ENCODE results near the gene PYDC2. TPM values are rescaled to one million over a fixed set of nuclear protein-coding genes. Genes with fewer than 3 reads are reported as not detected.

Gene PYDC2
- total RNA-seq, 3 donors from 2014 or later = not detected

DNA sequence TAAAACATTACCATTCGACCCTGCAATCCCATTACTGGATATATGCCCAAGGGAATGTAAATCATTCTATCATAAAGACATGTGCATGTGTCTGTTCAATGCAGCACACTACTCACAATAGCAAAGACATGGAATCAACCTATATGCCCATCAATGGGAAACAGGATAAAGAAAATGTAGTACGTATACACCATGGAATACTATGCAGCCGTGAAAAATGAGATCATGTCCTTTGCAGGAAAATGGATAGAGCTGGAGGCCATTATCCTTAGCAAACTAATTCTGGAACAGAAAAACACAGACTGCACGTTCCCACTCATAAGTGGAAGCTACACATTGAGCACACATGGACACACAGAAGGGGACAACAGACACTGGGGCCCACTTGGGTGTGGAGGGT, 20.4 kb upstream of the PYDC2 start:
- H3K36me3 ChIP-seq (ENCODE audit: low read depth) = no peaks in the 10 kb centered on the region
- ATAC-seq = no peak
- DNase-seq = no peak
- H3K4me3 ChIP-seq = no peak overlapping the region
- no peaks in the 10 kb centered on the region for H3K9me3 ChIP-seq
- H3K4me1 ChIP-seq (ENCODE audit: low read depth) = no peaks in the 10 kb centered on the region
- intact Hi-C loops (cut with DNase I, micrococcal nuclease) = no loop called here
- TF ChIP-seq, protein P1, sequence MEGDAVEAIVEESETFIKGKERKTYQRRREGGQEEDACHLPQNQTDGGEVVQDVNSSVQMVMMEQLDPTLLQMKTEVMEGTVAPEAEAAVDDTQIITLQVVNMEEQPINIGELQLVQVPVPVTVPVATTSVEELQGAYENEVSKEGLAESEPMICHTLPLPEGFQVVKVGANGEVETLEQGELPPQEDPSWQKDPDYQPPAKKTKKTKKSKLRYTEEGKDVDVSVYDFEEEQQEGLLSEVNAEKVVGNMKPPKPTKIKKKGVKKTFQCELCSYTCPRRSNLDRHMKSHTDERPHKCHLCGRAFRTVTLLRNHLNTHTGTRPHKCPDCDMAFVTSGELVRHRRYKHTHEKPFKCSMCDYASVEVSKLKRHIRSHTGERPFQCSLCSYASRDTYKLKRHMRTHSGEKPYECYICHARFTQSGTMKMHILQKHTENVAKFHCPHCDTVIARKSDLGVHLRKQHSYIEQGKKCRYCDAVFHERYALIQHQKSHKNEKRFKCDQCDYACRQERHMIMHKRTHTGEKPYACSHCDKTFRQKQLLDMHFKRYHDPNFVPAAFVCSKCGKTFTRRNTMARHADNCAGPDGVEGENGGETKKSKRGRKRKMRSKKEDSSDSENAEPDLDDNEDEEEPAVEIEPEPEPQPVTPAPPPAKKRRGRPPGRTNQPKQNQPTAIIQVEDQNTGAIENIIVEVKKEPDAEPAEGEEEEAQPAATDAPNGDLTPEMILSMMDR (IDR thresholded peaks at IDR 0.05) = no peak

GRCh38 chr3:191441687-191442086, 19.3 kb upstream of the PYDC2 start:
- DNase-seq = no peak
- ATAC-seq = no peak
- Histone ChIP-seq H3K36me3 (ENCODE audit: low read depth) (no peaks in the 10 kb centered on the region), H3K9me3 (no peaks in the 10 kb centered on the region), H3K4me3 (no peak overlapping the region), H3K4me1 (ENCODE audit: low read depth) (no peaks in the 10 kb centered on the region)
- TF ChIP-seq, protein P1 (IDR thresholded peaks at IDR 0.05) = no peak
- intact Hi-C loops (cut with DNase I, micrococcal nuclease) = no loop called here

- intact Hi-C loops (cut with DNase I, micrococcal nuclease) = no loop called here
Observed at GRCh38 chr3:191444569-191444968, 16.4 kb upstream of the PYDC2 start.

DNA sequence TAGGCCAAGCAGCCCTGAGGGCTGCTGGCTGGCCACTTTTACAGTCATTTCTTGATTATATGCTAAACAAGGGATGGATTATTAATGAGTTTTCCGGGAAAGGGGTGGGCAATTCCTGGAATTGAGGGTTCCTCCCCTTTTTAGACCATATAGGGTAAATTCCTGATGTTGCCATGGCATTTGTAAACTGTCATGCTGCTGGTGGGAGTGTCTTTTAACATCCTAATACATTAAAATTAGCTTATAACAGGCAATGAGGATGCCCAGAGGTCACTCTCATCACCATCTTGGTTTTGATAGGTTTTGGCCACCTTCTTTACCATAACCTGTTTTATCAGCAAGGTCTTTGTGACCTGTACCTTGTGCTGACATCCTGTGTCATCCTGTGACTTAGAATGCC, 11.7 kb upstream of the PYDC2 start:
- TF ChIP-seq, protein P1 (IDR thresholded peaks at IDR 0.05) = no peak
- no peaks in the 10 kb centered on the region for H3K4me1 ChIP-seq (ENCODE audit: low read depth)
- no peak for ATAC-seq
- intact Hi-C loops (cut with DNase I, micrococcal nuclease) = no loop called here
- H3K9me3 ChIP-seq = no peaks in the 10 kb centered on the region
- no peaks in the 10 kb centered on the region for H3K36me3 ChIP-seq (ENCODE audit: low read depth)
- H3K4me3 ChIP-seq = no peak overlapping the region
- DNase-seq = no peak

More at GRCh38 chr3:191444569-191444968, 16.4 kb upstream of the PYDC2 start:
- Histone ChIP-seq H3K9me3 (no peaks in the 10 kb centered on the region), H3K4me1 (ENCODE audit: low read depth) (no peaks in the 10 kb centered on the region), H3K4me3 (no peak overlapping the region), H3K36me3 (ENCODE audit: low read depth) (no peaks in the 10 kb centered on the region)
- DNase-seq (no peak), ATAC-seq (no peak)
- TF ChIP-seq, protein P1 (IDR thresholded peaks at IDR 0.05) = no peak

DNA sequence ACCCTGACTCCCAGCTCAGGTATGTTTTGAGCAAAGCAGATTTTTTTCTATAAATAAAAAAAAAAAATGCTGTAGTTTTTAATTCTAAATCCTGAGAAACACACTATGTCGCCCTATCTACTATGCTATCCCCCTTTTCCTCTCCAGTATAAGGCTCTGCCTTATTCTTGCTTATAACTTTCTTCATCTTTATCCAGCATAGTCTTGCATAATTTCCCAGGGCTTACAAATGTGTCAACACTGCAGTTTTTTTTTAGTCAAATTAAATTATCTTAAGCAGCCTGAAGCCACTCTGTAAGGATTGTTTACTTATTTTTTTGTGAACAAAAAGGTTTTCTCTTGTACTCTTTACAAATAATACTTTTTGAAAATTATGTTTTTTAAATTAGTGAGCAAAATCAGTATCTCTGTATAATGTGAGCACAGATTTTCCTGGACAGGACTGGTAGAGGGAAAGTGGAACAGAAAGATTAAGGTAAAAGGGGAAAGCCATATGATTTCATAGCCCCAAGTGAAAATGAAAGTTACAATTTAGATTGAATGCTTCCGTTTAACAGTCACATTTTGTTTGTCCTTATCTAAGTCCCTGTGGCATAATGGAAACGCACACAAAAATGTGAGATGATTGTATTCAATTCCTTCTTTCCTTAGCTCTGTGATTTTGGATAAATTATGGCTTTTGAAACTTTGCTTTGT, 5.6 kb upstream of the PYDC2 start:
- Histone ChIP-seq H3K4me3 (no peak overlapping the region), H3K9me3 (no peaks in the 10 kb centered on the region), H3K4me1 (ENCODE audit: low read depth) (no peaks in the 10 kb centered on the region), H3K36me3 (ENCODE audit: low read depth) (no peaks in the 10 kb centered on the region)
- TF ChIP-seq, protein P1 (IDR thresholded peaks at IDR 0.05) = no peak
- DNase-seq = no peak
- no peak for ATAC-seq
- intact Hi-C loops (cut with DNase I, micrococcal nuclease) = no loop called here
